Hepatocyte (in vitro differentiated cells): ENCODE measurements around the gene MBNL1.

ENCODE experiments used
- CTCF ChIP-seq: fragments of 200-600 bp; sonication (generic); IDR thresholded peaks from 2 replicates; pipeline ENCODE4 v1.5.1; 2016; ENCODE audit warnings: antibody characterized with exemption, mild to moderate bottlenecking; ENCODE audit not compliant: poor library complexity
- EZH2 ChIP-seq: fragments of 200-600 bp; sonication (generic); IDR thresholded peaks from 2 replicates; pipeline ENCODE4 v1.6.1; 2016; ENCODE audit warnings: antibody characterized with exemption, mild to moderate bottlenecking, borderline replicate concordance
- EZH2phosphoT487 ChIP-seq: fragments of 200-600 bp; sonication (generic); IDR thresholded peaks from one replicate; pipeline ENCODE4 v1.6.1; 2018; ENCODE audit warnings: antibody characterized with exemption, mild to moderate bottlenecking, low read depth, moderate library complexity; ENCODE audit not compliant: unreplicated experiment, severe bottlenecking

GRCh38 chr3:152373379-152373778 is 104.7 kb downstream of the MBNL1 start:
- no peak for TF ChIP-seq EZH2
- no peak for TF ChIP-seq CTCF
- no peak for TF ChIP-seq EZH2phosphoT487
